ENCODE results near the gene ADGRE2.
"Not testable (repeated sequence)": the region's sequence is repeated elsewhere in the genome, so short reads cannot be mapped to it uniquely, and the experiment has no call there.

The ADGRE2 gene

GRCh38 chr19:14778110-14778845 is at the start of gene ADGRE2:
Gene ADGRE2, minus strand, starts transcription at chr19:14778560. Its CDS starts 1,804 bp downstream, at chr19:14776756.
- H3K4me3 ChIP-seq (ENCODE audit: low read depth, low read length) = not testable (repeated sequence)

DNA sequence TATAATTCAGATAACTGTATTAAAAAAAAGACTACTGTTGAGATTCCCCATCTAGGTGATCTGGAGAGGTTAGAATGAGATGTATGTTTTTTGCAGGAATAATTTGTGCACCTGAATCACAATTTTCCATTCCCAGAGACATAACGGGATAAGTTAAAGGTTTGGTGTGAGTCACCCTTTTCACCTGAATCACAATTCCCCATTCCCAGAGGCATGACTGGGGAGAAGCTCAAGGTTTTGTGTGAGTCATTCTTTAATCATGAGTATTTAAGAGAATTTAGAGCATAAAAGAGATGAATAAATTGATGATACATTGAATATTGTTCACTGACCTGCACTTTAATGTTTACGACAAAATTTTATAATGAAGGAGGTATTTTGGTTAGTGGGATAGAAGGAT is 47.6 kb upstream of the ADGRE2 start:
- TF ChIP-seq CTCF (IDR thresholded peaks at IDR 0.05; ENCODE audit: borderline replicate concordance, insufficient read depth, low read depth, low read length) = no peak
- H3K4me3 ChIP-seq (ENCODE audit: low read depth, low read length) = no peak overlapping the region

- no peak overlapping the region for H3K4me3 ChIP-seq (ENCODE audit: low read depth, low read length)
- TF ChIP-seq CTCF (IDR thresholded peaks at IDR 0.05; ENCODE audit: borderline replicate concordance, insufficient read depth, low read depth, low read length) = no peak
These were observed 43.6 kb upstream of the ADGRE2 start for GRCh38 chr19:14821937-14822336.

- no peak overlapping the region for H3K4me3 ChIP-seq (ENCODE audit: low read depth, low read length)
- no peak for TF ChIP-seq CTCF (IDR thresholded peaks at IDR 0.05; ENCODE audit: borderline replicate concordance, insufficient read depth, low read depth, low read length)
These were observed 40.2 kb upstream of the ADGRE2 start for GRCh38 chr19:14818588-14818987.

GRCh38 chr19:14817052-14817451 is 38.7 kb upstream of the ADGRE2 start:
- no peak for TF ChIP-seq CTCF (IDR thresholded peaks at IDR 0.05; ENCODE audit: borderline replicate concordance, insufficient read depth, low read depth, low read length)
- no peak overlapping the region for H3K4me3 ChIP-seq (ENCODE audit: low read depth, low read length)

- no peak overlapping the region for H3K4me3 ChIP-seq (ENCODE audit: low read depth, low read length)
- TF ChIP-seq CTCF (IDR thresholded peaks at IDR 0.05; ENCODE audit: borderline replicate concordance, insufficient read depth, low read depth, low read length) = no peak
These were observed 36.8 kb upstream of the ADGRE2 start for GRCh38 chr19:14814982-14815652.

DNA sequence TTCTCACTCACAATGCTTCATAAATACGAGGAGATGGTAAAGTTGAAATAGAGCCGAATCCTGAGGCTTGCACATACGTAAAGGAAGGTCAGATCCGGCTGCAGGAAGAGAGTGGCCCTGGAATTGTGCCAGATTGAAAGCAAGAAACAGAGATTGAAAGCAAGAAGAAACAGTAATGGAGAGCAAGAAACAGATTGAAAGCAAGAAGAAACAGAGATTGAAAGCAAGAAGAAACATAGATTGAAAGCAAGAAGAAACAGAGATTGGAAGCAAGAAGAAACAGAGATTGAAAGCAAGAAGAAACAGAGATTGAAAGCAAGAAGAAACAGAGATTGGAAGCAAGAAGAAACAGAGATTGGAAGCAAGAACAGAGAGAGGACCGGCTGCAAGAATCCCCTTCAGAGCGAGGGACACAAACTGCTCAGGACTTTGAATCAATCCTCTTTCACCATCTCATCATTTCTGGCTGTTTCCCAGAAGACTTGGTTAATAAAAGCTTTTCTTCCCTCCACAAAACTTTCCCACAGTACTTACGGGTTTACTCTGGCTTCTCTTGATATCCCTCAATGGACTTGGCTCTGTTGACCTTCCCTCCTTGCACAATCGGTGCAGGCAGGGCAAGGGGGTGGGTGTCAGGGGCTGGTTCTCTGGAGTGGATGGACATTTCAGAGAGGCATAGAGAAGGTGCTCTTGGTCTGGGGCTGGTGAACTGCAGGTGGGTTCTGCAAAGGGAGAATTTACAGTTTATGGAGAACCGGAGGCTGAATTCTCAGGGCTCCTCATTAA is 31.1 kb upstream of the ADGRE2 start:
- no peak for TF ChIP-seq CTCF (IDR thresholded peaks at IDR 0.05; ENCODE audit: borderline replicate concordance, insufficient read depth, low read depth, low read length)
- no peak overlapping the region for H3K4me3 ChIP-seq (ENCODE audit: low read depth, low read length)
